COLO668 (cell line): Measurements from ENCODE around the gene PM20D1.
"Not testable (repeated sequence)": the region's sequence is repeated elsewhere in the genome, so short reads cannot be mapped to it uniquely, and the experiment has no call there.

Source experiments
- DNase-seq: peaks from one replicate; lab custom pipeline; 2025; ENCODE audit not compliant: unreplicated experiment; lab: John Stamatoyannopoulos, UW

PM20D1 gene

GRCh38 chr1:205849619-205850355, at the start of gene PM20D1:
TSS of gene PM20D1 (minus strand) at chr1:205850132. CDS start at chr1:205850072, 60 bp downstream.
- DNase-seq: no peak

GRCh38 chr1:205896351-205896750, 46.4 kb upstream of the PM20D1 start:
- DNase-seq: no peak

GRCh38 chr1:205894119-205894518, 44.2 kb upstream of the PM20D1 start:
- DNase-seq: not testable (repeated sequence)

GRCh38 chr1:205892175-205892574, 42.2 kb upstream of the PM20D1 start:
- DNase-seq: not testable (repeated sequence)

- DNase-seq: not testable (repeated sequence)
Observed at GRCh38 chr1:205891481-205891880, 41.5 kb upstream of the PM20D1 start.

- DNase-seq: not testable (repeated sequence)
Observed at GRCh38 chr1:205890631-205891030, 40.7 kb upstream of the PM20D1 start.

GRCh38 chr1:205889706-205890105, 39.8 kb upstream of the PM20D1 start:
- not testable (repeated sequence) for DNase-seq

- not testable (repeated sequence) for DNase-seq
Observed at GRCh38 chr1:205889006-205889405, 39.1 kb upstream of the PM20D1 start.

- no peak for DNase-seq
Observed at GRCh38 chr1:205883792-205884191, 33.9 kb upstream of the PM20D1 start.

- no peak for DNase-seq
Observed at GRCh38 chr1:205880923-205881322, 31.0 kb upstream of the PM20D1 start.

- DNase-seq: no peak
Observed at GRCh38 chr1:205879974-205880373, 30.0 kb upstream of the PM20D1 start.

GRCh38 chr1:205878026-205878425, 28.1 kb upstream of the PM20D1 start:
- no peak for DNase-seq

- not testable (repeated sequence) for DNase-seq
Observed at GRCh38 chr1:205873148-205873547, 23.2 kb upstream of the PM20D1 start.

GRCh38 chr1:205870236-205870635, 20.3 kb upstream of the PM20D1 start:
- no peak for DNase-seq

- DNase-seq: no peak
Observed at GRCh38 chr1:205861540-205861939, 11.6 kb upstream of the PM20D1 start.

- no peak for DNase-seq
Observed at GRCh38 chr1:205858141-205858961, 8.4 kb upstream of the PM20D1 start.

- not testable (repeated sequence) for DNase-seq
Observed at GRCh38 chr1:205857501-205857900, 7.6 kb upstream of the PM20D1 start.

GRCh38 chr1:205856433-205856832, 6.5 kb upstream of the PM20D1 start:
- no peak for DNase-seq

- no peak for DNase-seq
Observed at GRCh38 chr1:205852969-205853368, 3.0 kb upstream of the PM20D1 start.

GRCh38 chr1:205851993-205852392, 2.1 kb upstream of the PM20D1 start:
- no peak for DNase-seq

- no peak for DNase-seq
Observed at GRCh38 chr1:205843036-205843859, 6.7 kb downstream of the PM20D1 start.
